Gastroesophageal sphincter (tissue), 3 donors: ENCODE measurements around the gene CEACAM1.

Experiments used
- EP300 ChIP-seq: sonication (generic); formaldehyde crosslinking; IDR thresholded peaks from one replicate; pipeline ENCODE4 v1.6.1; 2017; ENCODE audit warnings: antibody characterized with exemption, mild to moderate bottlenecking
- POLR2A ChIP-seq, 2 donors: fragments of 450-650 bp; IDR thresholded peaks; one replicate each; pipeline ENCODE4 v1.6.1; 2017; ENCODE audit warnings: antibody characterized with exemption in 2 of 2, mild to moderate bottlenecking in 2 of 2, moderate library complexity in 1 of 2
- TF ChIP-seq, protein P1 (sequence below), 4 experiments: fragments of 200-600 bp in 2 of 4; fragments of 450-650 bp in 2 of 4; sonication (generic) in 1 of 4; IDR thresholded peaks; one replicate each; pipeline ENCODE4 v1.5.1; 2017 to 2019; ENCODE audit warnings: antibody characterized with exemption in 4 of 4, mild to moderate bottlenecking in 2 of 4, moderate library complexity in 2 of 4

GRCh38 chr19:42568006-42568405 lies 39.7 kb upstream of the CEACAM1 start:
- no peak for TF ChIP-seq EP300
- no peak for TF ChIP-seq POLR2A (IDR thresholded peaks at IDR 0.05)
- TF ChIP-seq, protein P1, sequence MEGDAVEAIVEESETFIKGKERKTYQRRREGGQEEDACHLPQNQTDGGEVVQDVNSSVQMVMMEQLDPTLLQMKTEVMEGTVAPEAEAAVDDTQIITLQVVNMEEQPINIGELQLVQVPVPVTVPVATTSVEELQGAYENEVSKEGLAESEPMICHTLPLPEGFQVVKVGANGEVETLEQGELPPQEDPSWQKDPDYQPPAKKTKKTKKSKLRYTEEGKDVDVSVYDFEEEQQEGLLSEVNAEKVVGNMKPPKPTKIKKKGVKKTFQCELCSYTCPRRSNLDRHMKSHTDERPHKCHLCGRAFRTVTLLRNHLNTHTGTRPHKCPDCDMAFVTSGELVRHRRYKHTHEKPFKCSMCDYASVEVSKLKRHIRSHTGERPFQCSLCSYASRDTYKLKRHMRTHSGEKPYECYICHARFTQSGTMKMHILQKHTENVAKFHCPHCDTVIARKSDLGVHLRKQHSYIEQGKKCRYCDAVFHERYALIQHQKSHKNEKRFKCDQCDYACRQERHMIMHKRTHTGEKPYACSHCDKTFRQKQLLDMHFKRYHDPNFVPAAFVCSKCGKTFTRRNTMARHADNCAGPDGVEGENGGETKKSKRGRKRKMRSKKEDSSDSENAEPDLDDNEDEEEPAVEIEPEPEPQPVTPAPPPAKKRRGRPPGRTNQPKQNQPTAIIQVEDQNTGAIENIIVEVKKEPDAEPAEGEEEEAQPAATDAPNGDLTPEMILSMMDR (IDR thresholded peaks at IDR 0.05), result no peak
